Esophagus (tissue), 2 donors: ENCODE data around the gene RUFY2. TPM values are rescaled to one million over a fixed set of nuclear protein-coding genes. Genes with fewer than 3 reads are reported as not detected.

ENCODE experiments used
- H3K27ac ChIP-seq, 2 donors: one replicate each; pipeline ENCODE4 v1.5.1; 2013; ENCODE audit warnings: low read depth in 2 of 2, mild to moderate bottlenecking in 2 of 2, inconsistent platforms in 1 of 2, low read length in 1 of 2, moderate library complexity in 1 of 2
- H3K27me3 ChIP-seq, 2 donors: one replicate each; pipeline ENCODE4 v1.6.1; 2013; ENCODE audit warnings: low read length in 2 of 2, control low read depth in 1 of 2, mild to moderate bottlenecking in 1 of 2; ENCODE audit not compliant: insufficient read depth in 2 of 2, control insufficient read depth in 1 of 2
- H3K36me3 ChIP-seq, 2 donors: one replicate each; pipeline ENCODE4 v1.6.1; 2013; ENCODE audit warnings: low read length in 1 of 2; ENCODE audit not compliant: control insufficient read depth in 2 of 2, insufficient read depth in 2 of 2
- H3K4me1 ChIP-seq, 2 donors: one replicate each; pipeline ENCODE4 v1.6.1; 2013; ENCODE audit warnings: low read length in 1 of 2; ENCODE audit not compliant: control insufficient read depth in 2 of 2, insufficient read depth in 2 of 2
- H3K4me3 ChIP-seq, 2 donors: one replicate each; pipeline ENCODE4 v1.5.1; 2013; ENCODE audit warnings: low read length in 2 of 2, mild to moderate bottlenecking in 2 of 2, low read depth in 1 of 2, moderate library complexity in 1 of 2
- H3K9me3 ChIP-seq, 2 donors: one replicate each; pipeline ENCODE4 v1.6.1; 2013; ENCODE audit warnings: mild to moderate bottlenecking in 2 of 2, low read depth in 1 of 2, low read length in 1 of 2, moderate library complexity in 1 of 2; ENCODE audit not compliant: control insufficient read depth in 2 of 2, insufficient read depth in 1 of 2
- WGBS, 2 donors: extraction: QIAGEN DNeasy Blood & Tissue Kit; methylation state at CpG; one replicate each; pipeline ENCODE4 v1.1.7; 2013; 5-methylcytosine and 5-hydroxymethylcytosine counted together
- polyA plus RNA-seq, 2 donors: library from polyadenylated mRNA; stranded (reverse); fragments of 200-250 nt; gene quantifications; one replicate each; pipeline ENCODE4 v1.2.3, GENCODE V29; 2013
- donor health status: healthy with polysubstance abuse.
- donor health status: Bipolar disorder and iron deficiency.

RUFY2 gene
- polyA plus RNA-seq, 2 donors = 4.9 to 5.1 TPM

GRCh38 chr10:68366600-68366999 lies 40.5 kb downstream of the RUFY2 start:
- no peaks in the 10 kb centered on the region for H3K4me1 ChIP-seq
- H3K27me3 ChIP-seq = no peaks in the 10 kb centered on the region
- 97 to 98% methylated on average over 5 of the region's 5 CpGs for WGBS, 2 donors
- no peak overlapping the region for H3K4me3 ChIP-seq
- no peak overlapping the region for H3K27ac ChIP-seq
- peaks cover 0 to 4% of the 10 kb centered on the region in 2 donors for H3K36me3 ChIP-seq
- H3K9me3 ChIP-seq = no peaks in the 10 kb centered on the region

- H3K4me1 ChIP-seq = no peaks in the 10 kb centered on the region
- no peaks in the 10 kb centered on the region for H3K27me3 ChIP-seq
- H3K4me3 ChIP-seq = no peak overlapping the region
- H3K36me3 ChIP-seq = peaks cover 0 to 4% of the 10 kb centered on the region in 2 donors
- no peak overlapping the region for H3K27ac ChIP-seq
- 70 to 74% methylated on average over 2 of the region's 2 CpGs for WGBS, 2 donors
- no peaks in the 10 kb centered on the region for H3K9me3 ChIP-seq
Observed at GRCh38 chr10:68365611-68366010, 41.5 kb downstream of the RUFY2 start.

GRCh38 chr10:68364101-68364886 lies 42.8 kb downstream of the RUFY2 start:
- H3K9me3 ChIP-seq = no peaks in the 10 kb centered on the region

DNA sequence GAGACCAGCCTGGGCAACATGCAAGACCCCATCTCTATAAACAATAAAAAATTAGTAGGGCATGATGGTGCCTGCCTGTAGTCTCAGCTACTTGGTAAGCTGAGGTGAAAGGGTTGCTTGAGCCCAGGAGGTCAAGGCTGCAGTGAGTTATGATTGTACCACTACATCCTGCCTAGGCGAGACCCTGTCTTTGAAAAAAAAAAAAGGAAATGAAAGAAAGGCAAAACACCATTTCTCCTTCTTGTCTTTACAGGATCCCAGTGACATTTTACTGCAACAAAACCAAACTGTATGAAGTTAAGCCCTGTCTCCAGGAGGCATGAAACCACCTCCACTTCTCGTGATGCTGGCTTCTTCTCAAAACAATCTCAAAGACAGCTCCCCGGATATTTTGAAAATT lies 44.5 kb downstream of the RUFY2 start:
- Histone ChIP-seq H3K4me1 (no peaks in the 10 kb centered on the region), H3K4me3 (no peak overlapping the region), H3K27ac (no peak overlapping the region), H3K27me3 (no peaks in the 10 kb centered on the region), H3K9me3 (no peaks in the 10 kb centered on the region), H3K36me3 (peaks cover 0 to 4% of the 10 kb centered on the region in 2 donors)
- WGBS, 2 donors = 89 to 90% methylated on average over 3 of the region's 3 CpGs

More at GRCh38 chr10:68364101-68364886, 42.8 kb downstream of the RUFY2 start:
- Histone ChIP-seq H3K4me3 (no peak overlapping the region), H3K27me3 (no peaks in the 10 kb centered on the region), H3K27ac (no peak overlapping the region), H3K36me3 (peaks cover 0 to 4% of the 10 kb centered on the region in 2 donors), H3K4me1 (no peaks in the 10 kb centered on the region)
- WGBS, 2 donors = 77 to 79% methylated on average over 3 of the region's 3 CpGs

GRCh38 chr10:68359189-68359588 lies 47.9 kb downstream of the RUFY2 start:
- Histone ChIP-seq H3K27ac (no peak overlapping the region), H3K4me1 (no peaks in the 10 kb centered on the region), H3K9me3 (no peaks in the 10 kb centered on the region), H3K27me3 (no peaks in the 10 kb centered on the region), H3K36me3 (peaks cover 3 to 4% of the 10 kb centered on the region in 2 donors), H3K4me3 (no peak overlapping the region)
- 94 to 96% methylated on average over 6 of the region's 6 CpGs for WGBS, 2 donors

GRCh38 chr10:68353537-68353936 lies 53.5 kb downstream of the RUFY2 start:
- H3K27me3 ChIP-seq = no peaks in the 10 kb centered on the region
- H3K27ac ChIP-seq = no peak overlapping the region
- 95% methylated on average over 2 of the region's 2 CpGs for WGBS, 2 donors
- H3K4me3 ChIP-seq = no peak overlapping the region
- no peaks in the 10 kb centered on the region for H3K9me3 ChIP-seq
- H3K36me3 ChIP-seq = peaks cover 0 to 3% of the 10 kb centered on the region in 2 donors
- no peaks in the 10 kb centered on the region for H3K4me1 ChIP-seq

GRCh38 chr10:68348265-68348741 lies 58.8 kb downstream of the RUFY2 start:
- WGBS, 2 donors = 52 to 62% methylated on average over 2 of the region's 2 CpGs
- Histone ChIP-seq H3K27ac (no peak overlapping the region), H3K4me3 (no peak overlapping the region), H3K4me1 (no peaks in the 10 kb centered on the region), H3K36me3 (no peaks in the 10 kb centered on the region), H3K9me3 (no peaks in the 10 kb centered on the region), H3K27me3 (no peaks in the 10 kb centered on the region)

DNA sequence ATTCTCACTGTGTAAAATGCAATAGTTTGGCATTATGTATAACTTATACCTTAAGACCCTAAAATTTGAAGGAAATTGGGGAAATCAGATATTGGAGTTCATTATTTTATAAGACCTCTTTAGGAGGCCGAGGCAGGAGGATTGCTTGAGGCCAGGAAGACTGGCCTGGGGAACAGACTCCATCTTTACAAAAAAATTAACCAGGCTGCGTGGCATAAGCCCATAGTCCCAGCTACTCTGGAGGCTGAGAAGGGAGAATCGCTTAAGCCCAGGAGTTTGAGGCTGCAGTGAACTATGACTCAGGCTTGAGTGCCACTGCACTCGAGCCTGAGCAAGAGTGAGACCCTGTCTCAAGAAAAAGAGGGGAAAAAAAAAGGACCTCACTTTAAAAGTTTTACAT lies 60.3 kb downstream of the RUFY2 start:
- H3K9me3 ChIP-seq = no peaks in the 10 kb centered on the region
- H3K27me3 ChIP-seq = no peaks in the 10 kb centered on the region
- no peak overlapping the region for H3K27ac ChIP-seq
- no peak overlapping the region for H3K4me3 ChIP-seq
- H3K36me3 ChIP-seq = no peaks in the 10 kb centered on the region
- no peaks in the 10 kb centered on the region for H3K4me1 ChIP-seq
- 76 to 87% methylated on average over 4 of the region's 4 CpGs for WGBS, 2 donors

DNA sequence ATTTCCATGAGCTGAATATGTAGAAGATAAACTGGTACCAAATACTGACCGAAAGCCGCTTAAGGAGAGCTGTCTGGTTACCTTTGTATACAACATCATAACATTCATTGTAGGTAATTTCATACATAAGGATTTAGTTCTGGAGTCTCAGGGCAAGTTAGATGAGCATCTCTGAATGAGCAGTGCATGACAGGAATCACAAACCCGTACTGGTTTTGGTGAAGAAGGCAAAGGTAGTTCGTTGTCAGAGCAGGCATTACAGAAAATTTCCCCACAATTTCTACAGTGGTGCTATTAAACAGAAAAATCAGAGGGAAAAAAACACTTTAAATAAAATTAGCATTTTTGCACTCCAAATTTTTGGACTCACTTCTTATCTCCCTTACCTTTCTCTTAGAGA lies 61.5 kb downstream of the RUFY2 start:
- Histone ChIP-seq H3K4me1 (no peaks in the 10 kb centered on the region), H3K36me3 (peaks cover 0 to 4% of the 10 kb centered on the region in 2 donors), H3K27me3 (no peaks in the 10 kb centered on the region), H3K9me3 (no peaks in the 10 kb centered on the region), H3K27ac (no peak overlapping the region), H3K4me3 (no peak overlapping the region)
- 90 to 91% methylated on average over 4 of the region's 4 CpGs for WGBS, 2 donors
